Parathyroid adenoma (tissue), 2 donors: Measurements from ENCODE around the gene ZNF124.
"Not testable (repeated sequence)": the region's sequence is repeated elsewhere in the genome, so short reads cannot be mapped to it uniquely, and the experiment has no call there.

Source experiments
- H2AFZ ChIP-seq: fragments of 300-600 bp; sonication (generic); one replicate; pipeline ENCODE4 v1.7.0; 2017; ENCODE audit warnings: antibody characterized with exemption, mild to moderate bottlenecking
- H3K27ac ChIP-seq: fragments of 300-600 bp; sonication (generic); one replicate; pipeline ENCODE4 v1.7.0; 2017
- H3K27me3 ChIP-seq: fragments of 300-600 bp; sonication (generic); one replicate; pipeline ENCODE4 v1.7.0; 2017; ENCODE audit warnings: low read length; ENCODE audit not compliant: control insufficient read depth, insufficient read depth
- H3K36me3 ChIP-seq: fragments of 300-600 bp; sonication (generic); one replicate; pipeline ENCODE4 v1.7.0; 2017; ENCODE audit warnings: low read length; ENCODE audit not compliant: control insufficient read depth, insufficient read depth
- H3K4me1 ChIP-seq: fragments of 300-600 bp; sonication (generic); one replicate; pipeline ENCODE4 v1.7.0; 2017; ENCODE audit warnings: control low read depth
- H3K4me2 ChIP-seq: fragments of 300-600 bp; sonication (generic); one replicate; pipeline ENCODE4 v1.7.0; 2017; ENCODE audit warnings: low read length
- H3K4me3 ChIP-seq: fragments of 300-600 bp; sonication (generic); one replicate; pipeline ENCODE4 v1.7.0; 2017; ENCODE audit warnings: low read depth, low read length
- H3K79me2 ChIP-seq: fragments of 300-600 bp; sonication (generic); one replicate; pipeline ENCODE4 v1.7.0; 2017; ENCODE audit warnings: control low read depth
- H3K9ac ChIP-seq: fragments of 300-600 bp; sonication (generic); one replicate; pipeline ENCODE4 v1.7.0; 2017; ENCODE audit warnings: mild to moderate bottlenecking
- H3K9me3 ChIP-seq: fragments of 300-600 bp; sonication (generic); one replicate; pipeline ENCODE4 v1.7.0; 2017; ENCODE audit warnings: low read length; ENCODE audit not compliant: control insufficient read depth
- CTCF ChIP-seq: fragments of 300-600 bp; sonication (generic); IDR thresholded peaks from one replicate; pipeline ENCODE4 v1.7.0; 2017; ENCODE audit warnings: antibody characterized with exemption, mild to moderate bottlenecking
- donor health status: primary hyperparathyroidism.

ZNF124 gene

DNA sequence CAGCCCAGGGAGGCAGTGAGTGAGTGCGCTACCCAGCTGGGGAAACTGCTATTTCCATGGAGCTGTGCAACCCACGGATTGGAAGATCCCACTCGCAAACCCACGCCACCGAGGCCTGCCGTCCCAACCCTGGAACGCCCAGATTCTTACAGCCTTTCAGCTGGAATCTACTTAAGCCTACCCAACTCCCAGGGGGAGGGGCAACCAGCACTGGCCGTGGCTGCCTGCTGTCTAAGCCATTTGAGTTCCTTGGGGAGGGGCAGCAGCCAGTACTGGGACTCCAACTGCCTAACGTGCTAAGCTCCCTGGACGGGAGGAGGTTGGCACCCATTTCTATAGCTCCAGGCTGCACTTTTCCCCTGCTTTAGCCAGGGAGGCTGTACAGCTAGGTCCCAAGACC, 40.6 kb downstream of the ZNF124 start:
- H3K9ac ChIP-seq = no peak overlapping the region
- no peak overlapping the region for H3K27ac ChIP-seq
- TF ChIP-seq CTCF = no peak
- no peaks in the 10 kb centered on the region for H3K79me2 ChIP-seq
- H3K9me3 ChIP-seq = no peaks in the 10 kb centered on the region
- no peaks in the 10 kb centered on the region for H3K27me3 ChIP-seq
- no peaks in the 10 kb centered on the region for H3K4me1 ChIP-seq
- H3K4me2 ChIP-seq = no peak overlapping the region
- no peak overlapping the region for H2AFZ ChIP-seq
- no peaks in the 10 kb centered on the region for H3K36me3 ChIP-seq
- H3K4me3 ChIP-seq = no peak overlapping the region

- not testable (repeated sequence) for H3K36me3 ChIP-seq, H3K9me3 ChIP-seq, H3K27me3 ChIP-seq, H3K4me2 ChIP-seq, H3K9ac ChIP-seq, H3K27ac ChIP-seq, H3K4me3 ChIP-seq, H3K79me2 ChIP-seq, H2AFZ ChIP-seq, H3K4me1 ChIP-seq
Measured at GRCh38 chr1:247127519-247128282, 44.1 kb downstream of the ZNF124 start.

DNA sequence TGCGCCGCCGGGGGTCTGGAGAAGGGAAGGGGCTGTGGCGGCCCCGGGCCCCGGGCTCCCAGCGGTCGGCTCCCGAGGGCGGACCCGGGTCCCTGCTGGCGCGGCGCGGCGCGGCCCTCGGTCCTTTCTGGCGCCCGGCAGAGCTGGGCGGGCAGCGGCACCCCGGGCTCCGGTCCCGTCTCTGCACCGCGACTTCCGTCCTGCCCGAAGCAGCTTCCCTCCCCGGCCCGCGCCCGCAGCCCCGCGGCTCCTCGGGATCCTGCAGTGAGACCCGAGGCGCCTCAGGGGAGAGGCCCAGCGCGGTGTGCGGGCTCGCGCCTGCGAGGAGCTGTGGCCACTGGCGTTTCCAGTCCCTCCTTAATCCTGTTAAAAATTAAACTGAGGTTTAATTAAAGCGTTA, 45.2 kb downstream of the ZNF124 start:
- H3K4me2 ChIP-seq, H3K4me3 ChIP-seq, H3K36me3 ChIP-seq, H3K9me3 ChIP-seq, H3K27me3 ChIP-seq, H2AFZ ChIP-seq, H3K4me1 ChIP-seq, H3K27ac ChIP-seq, H3K79me2 ChIP-seq, H3K9ac ChIP-seq: not testable (repeated sequence)

GRCh38 chr1:247126166-247126565, 45.7 kb downstream of the ZNF124 start:
- not testable (repeated sequence) for H2AFZ ChIP-seq, H3K36me3 ChIP-seq, H3K27me3 ChIP-seq, H3K9ac ChIP-seq, H3K79me2 ChIP-seq, H3K4me3 ChIP-seq, H3K27ac ChIP-seq, H3K4me2 ChIP-seq, H3K4me1 ChIP-seq, H3K9me3 ChIP-seq

GRCh38 chr1:247121382-247121781, 50.4 kb downstream of the ZNF124 start:
- no peaks in the 10 kb centered on the region for H3K79me2 ChIP-seq
- no peaks in the 10 kb centered on the region for H3K9me3 ChIP-seq
- no peaks in the 10 kb centered on the region for H3K27me3 ChIP-seq
- H3K4me3 ChIP-seq = no peak overlapping the region
- no peaks in the 10 kb centered on the region for H3K4me1 ChIP-seq
- no peak overlapping the region for H2AFZ ChIP-seq
- H3K9ac ChIP-seq = no peak overlapping the region
- no peaks in the 10 kb centered on the region for H3K36me3 ChIP-seq
- no peak overlapping the region for H3K4me2 ChIP-seq
- no peak for TF ChIP-seq CTCF
- H3K27ac ChIP-seq = no peak overlapping the region

- not testable (repeated sequence) for H3K79me2 ChIP-seq, H3K27ac ChIP-seq, H3K4me3 ChIP-seq, H3K27me3 ChIP-seq, H3K9me3 ChIP-seq, H3K9ac ChIP-seq, H2AFZ ChIP-seq, H3K4me1 ChIP-seq, H3K4me2 ChIP-seq, H3K36me3 ChIP-seq
Measured at GRCh38 chr1:247120408-247120668, 51.5 kb downstream of the ZNF124 start.
